Fibroblast of mammary gland (primary cell): Measurements from ENCODE around the gene FGD5.
A peak's percentile ranks its signal among the peaks of the same experiment; 100 is the strongest.

Experiments
- DNase-seq: peaks from one replicate; pipeline ENCODE4 v3.0.0-alpha.2; 2010; ENCODE audit warnings: low read depth
- H3K4me3 ChIP-seq: 2 replicates; pipeline ENCODE4 v1.5.1; 2011; ENCODE audit warnings: low read depth, mild to moderate bottlenecking, low read length, moderate library complexity; ENCODE audit not compliant: control insufficient read depth
- CTCF ChIP-seq: conservative IDR thresholded peaks from 2 replicates; pipeline ENCODE4 v1.5.1; 2011; ENCODE audit warnings: low read depth, low read length, inconsistent platforms; ENCODE audit not compliant: control insufficient read depth, insufficient read depth

Gene FGD5

GRCh38 chr3:14780927-14781507 is 37.7 kb upstream of the FGD5 start:
- peak; percentile 48 for DNase-seq
- peak; percentile 66 for TF ChIP-seq CTCF

GRCh38 chr3:14783480-14784086 is 35.2 kb upstream of the FGD5 start:
- no peak overlapping the region for H3K4me3 ChIP-seq
- no peak for DNase-seq
- TF ChIP-seq CTCF: no peak

More at GRCh38 chr3:14780927-14781507, 37.7 kb upstream of the FGD5 start:
- no peak overlapping the region for H3K4me3 ChIP-seq

- no peak overlapping the region for H3K4me3 ChIP-seq
- no peak for TF ChIP-seq CTCF
- no peak for DNase-seq
Observed at GRCh38 chr3:14784087-14784681, 34.6 kb upstream of the FGD5 start.

GRCh38 chr3:14785207-14786155 is 33.3 kb upstream of the FGD5 start:
- TF ChIP-seq CTCF: no peak
- H3K4me3 ChIP-seq: no peak overlapping the region
- no peak for DNase-seq

- H3K4me3 ChIP-seq: no peak overlapping the region
- no peak for TF ChIP-seq CTCF
- no peak for DNase-seq
Observed at GRCh38 chr3:14786369-14786768, 32.4 kb upstream of the FGD5 start.

GRCh38 chr3:14787630-14788029 is 31.1 kb upstream of the FGD5 start:
- H3K4me3 ChIP-seq: no peak overlapping the region
- TF ChIP-seq CTCF: no peak
- DNase-seq: no peak
